Endometrial microvascular endothelial cells (primary cell): ENCODE results near the gene RNF26. TPM values are rescaled to one million over a fixed set of nuclear protein-coding genes. Genes with fewer than 3 reads are reported as not detected.

ENCODE experiments used
- in situ Hi-C: cut with HindIII; loops from 2 replicates; pipeline ENCODE4 v1.10.0; 2017; ENCODE audit warnings: low sequenced_read_pairs, low pct_unique_long_range_greater_than_20kb; ENCODE audit errors: inconsistent ontology term
- total RNA-seq: library from RNA; depleted of rRNA; stranded (reverse); fragments of >200 nt; gene quantifications from one replicate; pipeline ENCODE4 v1.2.3, GENCODE V29; 2015; ENCODE audit errors: inconsistent ontology term

Gene RNF26
- 18.2 TPM for total RNA-seq

- in situ Hi-C loops, result no loop called here
These were observed at the start of gene RNF26 for GRCh38 chr11:119334174-119334930. Gene RNF26, plus strand, starts transcription at chr11:119334527. Its CDS starts 596 bp downstream, at chr11:119335123.

GRCh38 chr11:119285431-119285830, 48.9 kb upstream of the RNF26 start:
- in situ Hi-C loops, result no loop called here

- in situ Hi-C loops, result no loop called here
These were observed 46.1 kb upstream of the RNF26 start for GRCh38 chr11:119288219-119288618.

GRCh38 chr11:119290894-119291497, 43.3 kb upstream of the RNF26 start:
- in situ Hi-C loops, result no loop called here

GRCh38 chr11:119293461-119293860, 40.9 kb upstream of the RNF26 start:
- in situ Hi-C loops, result no loop called here

- in situ Hi-C loops, result no loop called here
These were observed 39.1 kb upstream of the RNF26 start for GRCh38 chr11:119295178-119295577.

- in situ Hi-C loops, result no loop called here
These were observed 36.4 kb upstream of the RNF26 start for GRCh38 chr11:119297938-119298337.

GRCh38 chr11:119298726-119299125, 35.6 kb upstream of the RNF26 start:
- in situ Hi-C loops, result no loop called here

GRCh38 chr11:119299416-119299815, 34.9 kb upstream of the RNF26 start:
- in situ Hi-C loops, result no loop called here

GRCh38 chr11:119300198-119300964, 33.9 kb upstream of the RNF26 start:
- in situ Hi-C loops, result no loop called here

- in situ Hi-C loops, result no loop called here
These were observed 31.1 kb upstream of the RNF26 start for GRCh38 chr11:119303227-119303718.

GRCh38 chr11:119305556-119306372, 28.6 kb upstream of the RNF26 start:
- in situ Hi-C loops, result no loop called here

- in situ Hi-C loops, result no loop called here
These were observed 27.9 kb upstream of the RNF26 start for GRCh38 chr11:119306373-119306890.

GRCh38 chr11:119307219-119307618, 27.1 kb upstream of the RNF26 start:
- in situ Hi-C loops, result no loop called here

GRCh38 chr11:119307974-119308373, 26.4 kb upstream of the RNF26 start:
- in situ Hi-C loops, result no loop called here

GRCh38 chr11:119309411-119309810, 24.9 kb upstream of the RNF26 start:
- in situ Hi-C loops, result no loop called here

- in situ Hi-C loops, result no loop called here
These were observed 24.2 kb upstream of the RNF26 start for GRCh38 chr11:119309953-119310681.

GRCh38 chr11:119310682-119311052, 23.7 kb upstream of the RNF26 start:
- in situ Hi-C loops, result no loop called here
